Trophoblast cell (in vitro differentiated cells and primary cell): ENCODE results near the gene FBXO9.
A peak's percentile ranks its signal among the peaks of the same experiment; 100 is the strongest.

Source experiments
- DNase-seq, 2 donors: peaks; one replicate each; pipeline ENCODE4 v3.0.0-alpha.2; 2016
- H2AFZ ChIP-seq: 2 replicates; pipeline ENCODE4 v1.6.1; 2013; ENCODE audit warnings: low read length, moderate library complexity, mild to moderate bottlenecking; ENCODE audit not compliant: insufficient read depth, poor library complexity
- H2AK5ac ChIP-seq: 2 replicates; pipeline ENCODE4 v1.6.1; 2013; ENCODE audit warnings: mild to moderate bottlenecking, low read length
- H2BK120ac ChIP-seq: 2 replicates; pipeline ENCODE4 v1.6.1; 2013; ENCODE audit warnings: low read length, mild to moderate bottlenecking, moderate library complexity; ENCODE audit not compliant: insufficient read depth, poor library complexity
- H2BK12ac ChIP-seq: 2 replicates; pipeline ENCODE4 v1.6.1; 2013; ENCODE audit warnings: mild to moderate bottlenecking, low read length, moderate library complexity
- H2BK5ac ChIP-seq: 2 replicates; pipeline ENCODE4 v1.6.1; 2013; ENCODE audit warnings: low read length, low read depth, moderate library complexity, mild to moderate bottlenecking; ENCODE audit not compliant: poor library complexity
- H3K14ac ChIP-seq: 2 replicates; pipeline ENCODE4 v1.6.1; 2013; ENCODE audit warnings: mild to moderate bottlenecking, low read length
- H3K18ac ChIP-seq: 2 replicates; pipeline ENCODE4 v1.6.1; 2013; ENCODE audit warnings: mild to moderate bottlenecking, low read length
- H3K23ac ChIP-seq: 2 replicates; pipeline ENCODE4 v1.6.1; 2013; ENCODE audit warnings: low read length
- H3K27ac ChIP-seq: 2 replicates; pipeline ENCODE4 v1.5.1; 2013; ENCODE audit warnings: low read depth, mild to moderate bottlenecking, inconsistent platforms, low read length, moderate library complexity
- H3K27me3 ChIP-seq: 2 replicates; pipeline ENCODE4 v1.6.1; 2013; ENCODE audit warnings: inconsistent platforms, mild to moderate bottlenecking, low read length, moderate library complexity; ENCODE audit not compliant: insufficient read depth
- H3K36me3 ChIP-seq, 2 experiments: 1 replicate in 1 of 2; 2 replicates in 1 of 2; pipeline ENCODE4 v1.6.1; 2013; ENCODE audit warnings: low read length in 2 of 2, mild to moderate bottlenecking in 2 of 2, moderate library complexity in 1 of 2; ENCODE audit not compliant: insufficient read depth in 2 of 2, control insufficient read depth in 1 of 2
- H3K4ac ChIP-seq: 2 replicates; pipeline ENCODE4 v1.6.1; 2013; ENCODE audit warnings: low read depth, mild to moderate bottlenecking, low read length, moderate library complexity
- H3K4me1 ChIP-seq, 2 experiments: 1 replicate in 1 of 2; 2 replicates in 1 of 2; pipeline ENCODE4 v1.6.1; 2013; ENCODE audit warnings: low read length in 2 of 2, mild to moderate bottlenecking in 2 of 2, moderate library complexity in 1 of 2; ENCODE audit not compliant: insufficient read depth in 2 of 2, control insufficient read depth in 1 of 2
- H3K4me2 ChIP-seq: 2 replicates; pipeline ENCODE4 v1.6.1; 2013; ENCODE audit warnings: inconsistent platforms, mild to moderate bottlenecking, low read length, moderate library complexity
- H3K4me3 ChIP-seq: 2 replicates; pipeline ENCODE4 v1.5.1; 2013; ENCODE audit warnings: mild to moderate bottlenecking, low read depth, low read length, inconsistent platforms
- H3K79me1 ChIP-seq: one replicate; pipeline ENCODE4 v1.6.1; 2013; ENCODE audit warnings: low read length
- H3K79me2 ChIP-seq: 2 replicates; pipeline ENCODE4 v1.6.1; 2013; ENCODE audit warnings: low read length, mild to moderate bottlenecking; ENCODE audit not compliant: control insufficient read depth, insufficient read depth, poor library complexity
- H3K9ac ChIP-seq: 2 replicates; pipeline ENCODE4 v1.6.1; 2013; ENCODE audit warnings: mild to moderate bottlenecking, low read length
- H3K9me3 ChIP-seq: 2 replicates; pipeline ENCODE4 v1.6.1; 2013; ENCODE audit warnings: low read depth, mild to moderate bottlenecking, control low read depth, inconsistent platforms, low read length; ENCODE audit not compliant: insufficient read depth
- H4K12ac ChIP-seq: 2 replicates; pipeline ENCODE4 v1.6.1; 2013; ENCODE audit warnings: low read depth, mild to moderate bottlenecking, low read length, moderate library complexity
- H4K8ac ChIP-seq: 2 replicates; pipeline ENCODE4 v1.6.1; 2013; ENCODE audit warnings: low read depth, mild to moderate bottlenecking, low read length, moderate library complexity
- H4K91ac ChIP-seq: one replicate; pipeline ENCODE4 v1.6.1; 2013; ENCODE audit warnings: low read depth, mild to moderate bottlenecking, low read length, moderate library complexity
- WGBS: extraction: QIAGEN DNeasy Blood & Tissue Kit; methylation state at CpG from one replicate; pipeline ENCODE4 v1.1.7; 2013; ENCODE audit warnings: missing lambda C conversion rate; ENCODE audit not compliant: insufficient read length, insufficient coverage; ENCODE audit errors: extremely low coverage; 5-methylcytosine and 5-hydroxymethylcytosine counted together

FBXO9 gene

GRCh38 chr6:53112404-53112803, 47.2 kb downstream of the FBXO9 start:
- Histone ChIP-seq H4K12ac (no peak overlapping the region), H3K79me2 (no peaks in the 10 kb centered on the region), H4K8ac (no peak overlapping the region), H4K91ac (peak overlapping the region; percentile 31), H3K79me1 (peaks cover 7% of the 10 kb centered on the region), H3K9me3 (no peaks in the 10 kb centered on the region), H3K36me3 (no peaks in the 10 kb centered on the region), H3K4ac (no peak overlapping the region), H2BK120ac (no peak overlapping the region), H3K14ac (no peak overlapping the region), H3K9ac (no peak overlapping the region), H2BK12ac (no peak overlapping the region), H3K18ac (no peak overlapping the region), H2AFZ (no peak overlapping the region), H2AK5ac (no peak overlapping the region), H3K23ac (no peak overlapping the region), H3K4me3 (no peak overlapping the region), H2BK5ac (no peak overlapping the region), H3K4me1 (peaks cover 2% of the 10 kb centered on the region in 2 experiments), H3K27ac (no peak overlapping the region), H3K27me3 (no peaks in the 10 kb centered on the region), H3K4me2 (no peak overlapping the region)
- no peak for DNase-seq

GRCh38 chr6:53112871-53113270, 47.7 kb downstream of the FBXO9 start:
- no peak overlapping the region for H2BK12ac ChIP-seq
- no peak overlapping the region for H2BK5ac ChIP-seq
- H3K36me3 ChIP-seq, result no peaks in the 10 kb centered on the region
- peaks cover 2% of the 10 kb centered on the region in 2 experiments for H3K4me1 ChIP-seq
- peaks cover 4% of the 10 kb centered on the region for H3K79me1 ChIP-seq
- H2AFZ ChIP-seq, result no peak overlapping the region
- H3K23ac ChIP-seq, result no peak overlapping the region
- H3K18ac ChIP-seq, result no peak overlapping the region
- no peak overlapping the region for H4K12ac ChIP-seq
- H2BK120ac ChIP-seq, result no peak overlapping the region
- H3K14ac ChIP-seq, result no peak overlapping the region
- no peak overlapping the region for H4K8ac ChIP-seq
- H4K91ac ChIP-seq, result peak overlapping the region; percentile 31
- no peak overlapping the region for H3K9ac ChIP-seq
- H3K4ac ChIP-seq, result no peak overlapping the region
- no peak overlapping the region for H3K27ac ChIP-seq
- no peak overlapping the region for H2AK5ac ChIP-seq
- no CpG with 5 or more reads among the region's 1 CpG for WGBS
- H3K79me2 ChIP-seq, result no peaks in the 10 kb centered on the region
- H3K4me3 ChIP-seq, result no peak overlapping the region
- no peaks in the 10 kb centered on the region for H3K27me3 ChIP-seq
- no peak overlapping the region for H3K4me2 ChIP-seq
- H3K9me3 ChIP-seq, result no peaks in the 10 kb centered on the region
- peak; percentile 85 to 96 for DNase-seq

GRCh38 chr6:53113742-53114141, 48.5 kb downstream of the FBXO9 start:
- H3K27ac ChIP-seq, result no peak overlapping the region
- no CpG with 5 or more reads among the region's 4 CpGs for whole genome bisulfite sequencing
- no peak overlapping the region for H4K91ac ChIP-seq
- H3K4me1 ChIP-seq, result peaks cover 2% of the 10 kb centered on the region in 2 experiments
- no peak overlapping the region for H2AFZ ChIP-seq
- H3K14ac ChIP-seq, result no peak overlapping the region
- H3K18ac ChIP-seq, result no peak overlapping the region
- no peaks in the 10 kb centered on the region for H3K36me3 ChIP-seq
- no peak overlapping the region for H2BK5ac ChIP-seq
- no peak overlapping the region for H4K12ac ChIP-seq
- no peak overlapping the region for H4K8ac ChIP-seq
- peaks cover 2% of the 10 kb centered on the region for H3K79me2 ChIP-seq
- H2BK12ac ChIP-seq, result no peak overlapping the region
- H3K4me2 ChIP-seq, result no peak overlapping the region
- H2BK120ac ChIP-seq, result no peak overlapping the region
- no peak overlapping the region for H3K23ac ChIP-seq
- no peak overlapping the region for H3K9ac ChIP-seq
- no peak overlapping the region for H2AK5ac ChIP-seq
- H3K4ac ChIP-seq, result no peak overlapping the region
- H3K9me3 ChIP-seq, result no peaks in the 10 kb centered on the region
- no peaks in the 10 kb centered on the region for H3K27me3 ChIP-seq
- DNase-seq, result no peak
- H3K79me1 ChIP-seq, result peaks cover 6% of the 10 kb centered on the region
- no peak overlapping the region for H3K4me3 ChIP-seq

- Histone ChIP-seq H3K4me3 (no peak overlapping the region), H3K14ac (no peak overlapping the region)
- no CpG with 5 or more reads among the region's 1 CpG for WGBS
These were observed 49.9 kb downstream of the FBXO9 start for GRCh38 chr6:53115113-53115512.

More at GRCh38 chr6:53115113-53115512, 49.9 kb downstream of the FBXO9 start:
- H3K23ac ChIP-seq, result no peak overlapping the region
- no peak overlapping the region for H3K4me2 ChIP-seq
- H2AK5ac ChIP-seq, result no peak overlapping the region
- H3K27ac ChIP-seq, result peak overlapping the region; percentile 70
- H4K12ac ChIP-seq, result no peak overlapping the region
- peaks cover 2% of the 10 kb centered on the region for H3K79me2 ChIP-seq
- no peak overlapping the region for H3K4ac ChIP-seq
- no peak for DNase-seq
- H4K8ac ChIP-seq, result no peak overlapping the region
- H3K9me3 ChIP-seq, result no peaks in the 10 kb centered on the region
- H2AFZ ChIP-seq, result no peak overlapping the region
- H2BK120ac ChIP-seq, result no peak overlapping the region
- no peak overlapping the region for H3K9ac ChIP-seq
- H3K79me1 ChIP-seq, result peaks cover 11% of the 10 kb centered on the region
- H2BK12ac ChIP-seq, result no peak overlapping the region
- no peaks in the 10 kb centered on the region for H3K27me3 ChIP-seq
- H3K18ac ChIP-seq, result no peak overlapping the region
- H3K4me1 ChIP-seq, result peaks cover 6 to 8% of the 10 kb centered on the region in 2 experiments
- no peak overlapping the region for H2BK5ac ChIP-seq
- H3K36me3 ChIP-seq, result no peaks in the 10 kb centered on the region
- no peak overlapping the region for H4K91ac ChIP-seq
